Ishikawa (cell line): ENCODE measurements around the gene P2RY2.

Experiments
- CEBPB ChIP-seq: IDR thresholded peaks from 2 replicates; pipeline ENCODE4 v1.6.1; 2012
- CREB1 ChIP-seq: IDR thresholded peaks from 2 replicates; pipeline ENCODE4 v1.6.1; 2012; ENCODE audit warnings: low read depth
- EGR1 ChIP-seq: IDR thresholded peaks from 2 replicates; pipeline ENCODE4 v1.6.1; 2012
- MAX ChIP-seq: IDR thresholded peaks from 2 replicates; pipeline ENCODE4 v1.6.1; 2012
- RAD21 ChIP-seq: IDR thresholded peaks from 2 replicates; pipeline ENCODE4 v1.6.1; 2012; ENCODE audit warnings: low read depth
- TAF1 ChIP-seq: IDR thresholded peaks from 2 replicates; pipeline ENCODE4 v1.6.1; 2012; ENCODE audit warnings: low read depth, mild to moderate bottlenecking
- TEAD4 ChIP-seq: IDR thresholded peaks from 2 replicates; pipeline ENCODE4 v1.6.1; 2012
- YY1 ChIP-seq: IDR thresholded peaks from 2 replicates; pipeline ENCODE4 v1.6.1; 2012; ENCODE audit warnings: low read depth
- ZBTB7A ChIP-seq: IDR thresholded peaks from 2 replicates; pipeline ENCODE4 v1.6.1; 2012; ENCODE audit warnings: low read depth
- TF ChIP-seq, protein P1 (sequence below): IDR thresholded peaks from 2 replicates; pipeline ENCODE4 v1.6.1; 2012
- TF ChIP-seq, protein P2 (sequence below): IDR thresholded peaks from 2 replicates; pipeline ENCODE4 v1.6.1; 2012; ENCODE audit warnings: low read depth, mild to moderate bottlenecking

GRCh38 chr11:73260127-73260457 is 42.0 kb downstream of the P2RY2 start:
- TF ChIP-seq CREB1 (no peak), RAD21 (no peak), EGR1 (no peak), MAX (no peak), YY1 (no peak), ZBTB7A (no peak), TAF1 (no peak), CEBPB (no peak), TEAD4 (no peak)
- TF ChIP-seq, protein P1, sequence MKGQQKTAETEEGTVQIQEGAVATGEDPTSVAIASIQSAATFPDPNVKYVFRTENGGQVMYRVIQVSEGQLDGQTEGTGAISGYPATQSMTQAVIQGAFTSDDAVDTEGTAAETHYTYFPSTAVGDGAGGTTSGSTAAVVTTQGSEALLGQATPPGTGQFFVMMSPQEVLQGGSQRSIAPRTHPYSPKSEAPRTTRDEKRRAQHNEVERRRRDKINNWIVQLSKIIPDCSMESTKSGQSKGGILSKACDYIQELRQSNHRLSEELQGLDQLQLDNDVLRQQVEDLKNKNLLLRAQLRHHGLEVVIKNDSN, result no peak
- TF ChIP-seq, protein P2, sequence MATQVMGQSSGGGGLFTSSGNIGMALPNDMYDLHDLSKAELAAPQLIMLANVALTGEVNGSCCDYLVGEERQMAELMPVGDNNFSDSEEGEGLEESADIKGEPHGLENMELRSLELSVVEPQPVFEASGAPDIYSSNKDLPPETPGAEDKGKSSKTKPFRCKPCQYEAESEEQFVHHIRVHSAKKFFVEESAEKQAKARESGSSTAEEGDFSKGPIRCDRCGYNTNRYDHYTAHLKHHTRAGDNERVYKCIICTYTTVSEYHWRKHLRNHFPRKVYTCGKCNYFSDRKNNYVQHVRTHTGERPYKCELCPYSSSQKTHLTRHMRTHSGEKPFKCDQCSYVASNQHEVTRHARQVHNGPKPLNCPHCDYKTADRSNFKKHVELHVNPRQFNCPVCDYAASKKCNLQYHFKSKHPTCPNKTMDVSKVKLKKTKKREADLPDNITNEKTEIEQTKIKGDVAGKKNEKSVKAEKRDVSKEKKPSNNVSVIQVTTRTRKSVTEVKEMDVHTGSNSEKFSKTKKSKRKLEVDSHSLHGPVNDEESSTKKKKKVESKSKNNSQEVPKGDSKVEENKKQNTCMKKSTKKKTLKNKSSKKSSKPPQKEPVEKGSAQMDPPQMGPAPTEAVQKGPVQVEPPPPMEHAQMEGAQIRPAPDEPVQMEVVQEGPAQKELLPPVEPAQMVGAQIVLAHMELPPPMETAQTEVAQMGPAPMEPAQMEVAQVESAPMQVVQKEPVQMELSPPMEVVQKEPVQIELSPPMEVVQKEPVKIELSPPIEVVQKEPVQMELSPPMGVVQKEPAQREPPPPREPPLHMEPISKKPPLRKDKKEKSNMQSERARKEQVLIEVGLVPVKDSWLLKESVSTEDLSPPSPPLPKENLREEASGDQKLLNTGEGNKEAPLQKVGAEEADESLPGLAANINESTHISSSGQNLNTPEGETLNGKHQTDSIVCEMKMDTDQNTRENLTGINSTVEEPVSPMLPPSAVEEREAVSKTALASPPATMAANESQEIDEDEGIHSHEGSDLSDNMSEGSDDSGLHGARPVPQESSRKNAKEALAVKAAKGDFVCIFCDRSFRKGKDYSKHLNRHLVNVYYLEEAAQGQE, result no peak
